ENCODE measurements around the gene DCAF5.

- TF ChIP-seq YY1 (IDR thresholded peaks at IDR 0.05; ENCODE audit: insufficient read depth, insufficient read length) = no peak
- TF ChIP-seq SUZ12 (IDR thresholded peaks at IDR 0.05; ENCODE audit: extremely low read depth, insufficient read depth, insufficient read length) = no peak
- no peak for TF ChIP-seq ZNF274 (IDR thresholded peaks at IDR 0.05; ENCODE audit: low read depth, low read length)
Observed at GRCh38 chr14:69012256-69012953, 140.5 kb downstream of the DCAF5 start.

All from NT2/D1 (cell line).